Medulla oblongata (tissue), 1 donor: ENCODE data around the gene IGFL1.
"Not testable (repeated sequence)": the region's sequence is repeated elsewhere in the genome, so short reads cannot be mapped to it uniquely, and the experiment has no call there.

Experiments
- DNase-seq: peaks from one replicate; pipeline ENCODE4 v3.0.0-alpha.2; 2015; ENCODE audit errors: extremely low spot score

Gene IGFL1

GRCh38 chr19:46229442-46229841 is at the start of gene IGFL1:
Gene IGFL1, plus strand, starts transcription at chr19:46229742. Its CDS starts 33 bp downstream, at chr19:46229775.
- no peak for DNase-seq

- DNase-seq, result no peak
These were observed 48.7 kb upstream of the IGFL1 start for GRCh38 chr19:46180701-46181387.

- DNase-seq, result no peak
These were observed 48.2 kb upstream of the IGFL1 start for GRCh38 chr19:46181388-46181779.

GRCh38 chr19:46182476-46182875 is 47.1 kb upstream of the IGFL1 start:
- no peak for DNase-seq

GRCh38 chr19:46184775-46185710 is 44.5 kb upstream of the IGFL1 start:
- DNase-seq, result not testable (repeated sequence)

GRCh38 chr19:46186101-46186716 is 43.3 kb upstream of the IGFL1 start:
- no peak for DNase-seq

GRCh38 chr19:46186717-46187101 is 42.8 kb upstream of the IGFL1 start:
- no peak for DNase-seq

GRCh38 chr19:46189971-46190888 is 39.3 kb upstream of the IGFL1 start:
- DNase-seq, result no peak

GRCh38 chr19:46191356-46191755 is 38.2 kb upstream of the IGFL1 start:
- no peak for DNase-seq

- DNase-seq, result no peak
These were observed 37.6 kb upstream of the IGFL1 start for GRCh38 chr19:46191972-46192371.

GRCh38 chr19:46192626-46192991 is 36.9 kb upstream of the IGFL1 start:
- DNase-seq, result not testable (repeated sequence)

GRCh38 chr19:46192992-46193650 is 36.4 kb upstream of the IGFL1 start:
- peak; percentile 40 for DNase-seq

GRCh38 chr19:46193678-46194077 is 35.9 kb upstream of the IGFL1 start:
- DNase-seq, result no peak

- DNase-seq, result no peak
These were observed 34.4 kb upstream of the IGFL1 start for GRCh38 chr19:46195104-46195503.

GRCh38 chr19:46195919-46196318 is 33.6 kb upstream of the IGFL1 start:
- not testable (repeated sequence) for DNase-seq

- no peak for DNase-seq
These were observed 33.0 kb upstream of the IGFL1 start for GRCh38 chr19:46196410-46197124.

GRCh38 chr19:46197314-46198070 is 32.0 kb upstream of the IGFL1 start:
- DNase-seq, result no peak

GRCh38 chr19:46198756-46199155 is 30.8 kb upstream of the IGFL1 start:
- no peak for DNase-seq
